Embryonic facial prominence (tissue), 1 donor: ENCODE data around the gene EYS.
"Not testable (repeated sequence)": the region's sequence is repeated elsewhere in the genome, so short reads cannot be mapped to it uniquely, and the experiment has no call there.

Experiments
- DNase-seq: peaks from one replicate; pipeline ENCODE4 v3.0.0-alpha.2; 2016; ENCODE audit errors: extremely low spot score

Gene EYS

GRCh38 chr6:63738190-63738589 lies 1968.8 kb downstream of the EYS start:
- not testable (repeated sequence) for DNase-seq

GRCh38 chr6:63734923-63735322 lies 1972.1 kb downstream of the EYS start:
- no peak for DNase-seq

GRCh38 chr6:63732336-63732735 lies 1974.7 kb downstream of the EYS start:
- no peak for DNase-seq

- no peak for DNase-seq
Observed at GRCh38 chr6:63731930-63732329, 1975.1 kb downstream of the EYS start.

- no peak for DNase-seq
Observed at GRCh38 chr6:63730311-63730710, 1976.7 kb downstream of the EYS start.

- no peak for DNase-seq
Observed at GRCh38 chr6:63724721-63725120, 1982.3 kb downstream of the EYS start.

- no peak for DNase-seq
Observed at GRCh38 chr6:63721181-63721580, 1985.8 kb downstream of the EYS start.

- DNase-seq, result no peak
Observed at GRCh38 chr6:63716169-63716568, 1990.9 kb downstream of the EYS start.

- DNase-seq, result no peak
Observed at GRCh38 chr6:63714091-63714490, 1992.9 kb downstream of the EYS start.

- no peak for DNase-seq
Observed at GRCh38 chr6:63713332-63713731, 1993.7 kb downstream of the EYS start.

- DNase-seq, result no peak
Observed at GRCh38 chr6:63709148-63709547, 1997.9 kb downstream of the EYS start.

- DNase-seq, result no peak
Observed at GRCh38 chr6:63708631-63709030, 1998.4 kb downstream of the EYS start.

GRCh38 chr6:63706630-63707029 lies 2000.4 kb downstream of the EYS start:
- DNase-seq, result no peak

- DNase-seq, result no peak
Observed at GRCh38 chr6:63705707-63706106, 2001.3 kb downstream of the EYS start.

GRCh38 chr6:63690221-63690620 lies 2016.8 kb downstream of the EYS start:
- DNase-seq, result no peak

- DNase-seq, result no peak
Observed at GRCh38 chr6:63689421-63689820, 2017.6 kb downstream of the EYS start.

- DNase-seq, result no peak
Observed at GRCh38 chr6:63685446-63686379, 2021.3 kb downstream of the EYS start.

- DNase-seq, result no peak
Observed at GRCh38 chr6:63683071-63683603, 2023.9 kb downstream of the EYS start.

- no peak for DNase-seq
Observed at GRCh38 chr6:63677282-63677681, 2029.7 kb downstream of the EYS start.

GRCh38 chr6:63676412-63677114 lies 2030.5 kb downstream of the EYS start:
- no peak for DNase-seq

- DNase-seq, result no peak
Observed at GRCh38 chr6:63675138-63675537, 2031.9 kb downstream of the EYS start.

- no peak for DNase-seq
Observed at GRCh38 chr6:63674635-63675034, 2032.4 kb downstream of the EYS start.

GRCh38 chr6:63673692-63674091 lies 2033.3 kb downstream of the EYS start:
- no peak for DNase-seq
